Fibroblast of pulmonary artery (primary cell): ENCODE data around the gene IQSEC1.

Source experiments
- DNase-seq: peaks from one replicate; pipeline ENCODE4 v3.0.0-alpha.2; 2010; ENCODE audit warnings: low read depth
- H3K4me3 ChIP-seq: replicated peaks from 2 replicates; pipeline ENCODE4 v1.5.1; 2011; ENCODE audit warnings: low read depth, mild to moderate bottlenecking, control low read depth, low read length, moderate library complexity
- CTCF ChIP-seq: IDR thresholded peaks from 2 replicates; pipeline ENCODE4 v1.5.1; 2011; ENCODE audit warnings: mild to moderate bottlenecking, control low read depth, low read length, inconsistent platforms; ENCODE audit errors: missing control alignments

Gene IQSEC1

GRCh38 chr3:13099707-13100106, 26.5 kb upstream of the IQSEC1 start:
- TF ChIP-seq CTCF: no peak
- H3K4me3 ChIP-seq: no peak overlapping the region
- DNase-seq: no peak

- DNase-seq: no peak
- no peak overlapping the region for H3K4me3 ChIP-seq
- TF ChIP-seq CTCF: no peak
Measured at GRCh38 chr3:13098192-13098988, 25.2 kb upstream of the IQSEC1 start.

- H3K4me3 ChIP-seq: no peak overlapping the region
- DNase-seq: no peak
- no peak for TF ChIP-seq CTCF
Measured at GRCh38 chr3:13096356-13096755, 23.1 kb upstream of the IQSEC1 start.

GRCh38 chr3:13095408-13095937, 22.2 kb upstream of the IQSEC1 start:
- no peak for DNase-seq
- H3K4me3 ChIP-seq: no peak overlapping the region
- TF ChIP-seq CTCF: no peak

GRCh38 chr3:13093687-13094086, 20.5 kb upstream of the IQSEC1 start:
- DNase-seq: no peak
- H3K4me3 ChIP-seq: no peak overlapping the region
- TF ChIP-seq CTCF: no peak

GRCh38 chr3:13092621-13093617, 19.7 kb upstream of the IQSEC1 start:
- TF ChIP-seq CTCF: no peak
- no peak overlapping the region for H3K4me3 ChIP-seq
- DNase-seq: no peak
